ACHN (cell line): ENCODE results near the gene TWF1.
"Not testable (repeated sequence)": the region's sequence is repeated elsewhere in the genome, so short reads cannot be mapped to it uniquely, and the experiment has no call there.

ENCODE experiments used
- DNase-seq: peaks from one replicate; pipeline ENCODE4 v3.0.0-alpha.2; 2015
- in situ Hi-C: cut with HindIII; loops from 2 replicates; pipeline ENCODE4 v1.10.0; 2017; ENCODE audit warnings: low sequenced_read_pairs, low pct_ligation_motif_present, low pct_unique_long_range_greater_than_20kb

The TWF1 gene

GRCh38 chr12:43805860-43806736, at the start of gene TWF1:
TWF1 (minus strand) TSS chr12:43806317; CDS start chr12:43806245, 72 bp downstream.
- in situ Hi-C loops = no loop called here

GRCh38 chr12:43852744-43853143, 46.6 kb upstream of the TWF1 start:
- in situ Hi-C loops = no loop called here
- no peak for DNase-seq

More at GRCh38 chr12:43805860-43806736, at the start of gene TWF1:
- DNase-seq = peak; percentile 91

- in situ Hi-C loops = no loop called here
- no peak for DNase-seq
Observed at GRCh38 chr12:43848786-43849185, 42.7 kb upstream of the TWF1 start.

GRCh38 chr12:43848226-43848507, 42.0 kb upstream of the TWF1 start:
- no peak for DNase-seq
- in situ Hi-C loops = no loop called here

- peak; percentile 72 for DNase-seq
- in situ Hi-C loops = not testable (repeated sequence)
Observed at GRCh38 chr12:43847425-43848225, 41.5 kb upstream of the TWF1 start.

GRCh38 chr12:43842259-43842658, 36.1 kb upstream of the TWF1 start:
- in situ Hi-C loops = no loop called here
- no peak for DNase-seq

- in situ Hi-C loops = no loop called here
- DNase-seq = no peak
Observed at GRCh38 chr12:43841253-43841652, 35.1 kb upstream of the TWF1 start.

- in situ Hi-C loops = no loop called here
- DNase-seq = no peak
Observed at GRCh38 chr12:43840338-43840737, 34.2 kb upstream of the TWF1 start.

- peak; percentile 22 for DNase-seq
- in situ Hi-C loops = no loop called here
Observed at GRCh38 chr12:43836475-43836989, 30.4 kb upstream of the TWF1 start.

GRCh38 chr12:43835656-43836474, 29.7 kb upstream of the TWF1 start, which contains the start of gene TMEM117:
TMEM117 (plus strand) TSS chr12:43836081.
- in situ Hi-C loops = no loop called here
- peak; percentile 80 for DNase-seq

GRCh38 chr12:43835264-43835655, 29.1 kb upstream of the TWF1 start:
- in situ Hi-C loops = no loop called here
- DNase-seq = no peak

GRCh38 chr12:43832463-43833168, 26.5 kb upstream of the TWF1 start:
- DNase-seq = no peak

GRCh38 chr12:43827093-43827492, 21.0 kb upstream of the TWF1 start:
- in situ Hi-C loops = no loop called here
- DNase-seq = no peak

More at GRCh38 chr12:43832463-43833168, 26.5 kb upstream of the TWF1 start:
- in situ Hi-C loops = no loop called here

GRCh38 chr12:43826681-43827080, 20.6 kb upstream of the TWF1 start:
- in situ Hi-C loops = no loop called here
- DNase-seq = peak; percentile 45

- in situ Hi-C loops = no loop called here
- no peak for DNase-seq
Observed at GRCh38 chr12:43824207-43824775, 18.2 kb upstream of the TWF1 start.

- no peak for DNase-seq
- in situ Hi-C loops = no loop called here
Observed at GRCh38 chr12:43816168-43816567, 10.1 kb upstream of the TWF1 start.

- no peak for DNase-seq
- in situ Hi-C loops = no loop called here
Observed at GRCh38 chr12:43815416-43815815, 9.3 kb upstream of the TWF1 start.

GRCh38 chr12:43812926-43813325, 6.8 kb upstream of the TWF1 start:
- no peak for DNase-seq
- in situ Hi-C loops = no loop called here
